LoVo (cell line): Measurements from ENCODE around the gene GPR141.

ENCODE experiments used
- DNase-seq: peaks from one replicate; pipeline ENCODE4 v3.0.0-alpha.2; 2016; ENCODE audit warnings: low spot score

The GPR141 gene

DNA sequence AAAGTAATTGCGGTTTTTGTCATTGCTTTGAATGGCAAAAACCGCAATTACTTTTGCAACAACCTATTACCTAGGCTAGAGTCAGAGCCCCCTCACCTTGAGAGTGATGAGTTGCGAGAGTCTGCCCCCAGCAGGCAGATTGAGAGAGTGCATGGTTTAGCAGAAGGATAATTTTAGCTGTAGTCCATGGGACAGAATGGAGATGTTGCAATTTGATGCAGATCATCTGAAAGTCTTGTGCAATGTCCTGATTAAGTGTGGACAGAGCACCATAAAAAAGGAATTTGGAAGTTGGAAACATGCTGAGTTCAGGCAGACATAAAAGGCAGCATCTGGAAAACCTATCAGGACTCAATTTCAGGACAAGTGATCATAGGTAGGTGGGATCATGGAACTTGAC lies 48.7 kb downstream of the GPR141 start:
- DNase-seq = no peak

DNA sequence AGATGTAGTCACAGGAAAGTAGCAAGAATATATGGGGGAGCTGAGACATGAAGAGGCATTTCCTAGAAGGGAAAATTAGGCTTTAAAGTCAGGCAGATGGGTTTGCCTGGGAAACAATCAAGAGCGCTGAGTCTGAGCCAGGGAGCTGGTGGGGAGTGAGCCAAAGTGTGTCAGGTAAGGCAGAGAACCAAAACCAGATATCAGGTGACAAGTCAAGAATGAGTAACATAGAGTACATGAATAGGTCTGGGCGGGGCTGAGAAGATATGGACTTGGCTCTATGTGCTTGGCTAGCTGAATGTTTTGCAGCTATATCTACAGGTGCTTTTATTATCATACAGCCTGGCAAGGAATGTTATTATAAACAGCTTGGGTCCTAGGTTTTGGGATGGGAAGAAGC lies 49.3 kb downstream of the GPR141 start:
- DNase-seq = no peak

DNA sequence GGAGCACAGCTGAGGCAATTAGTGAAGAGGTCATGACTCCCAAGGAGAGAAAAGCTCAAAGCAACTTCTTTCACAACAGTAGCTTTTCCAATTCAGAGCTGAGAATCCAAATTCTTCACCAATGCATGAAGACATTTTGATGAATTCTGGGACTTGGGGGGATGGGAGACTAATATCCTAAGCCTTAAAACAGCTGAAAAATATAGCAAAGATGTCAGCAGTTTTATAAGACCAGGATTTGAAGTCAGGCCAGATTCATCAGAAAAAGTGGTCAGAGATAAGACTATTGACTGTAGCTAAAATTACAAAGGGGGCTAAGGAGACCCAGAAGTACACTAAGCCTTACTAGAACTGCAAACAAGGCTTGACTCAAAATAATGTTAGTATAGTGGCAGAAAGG lies 51.6 kb downstream of the GPR141 start:
- DNase-seq = no peak

DNA sequence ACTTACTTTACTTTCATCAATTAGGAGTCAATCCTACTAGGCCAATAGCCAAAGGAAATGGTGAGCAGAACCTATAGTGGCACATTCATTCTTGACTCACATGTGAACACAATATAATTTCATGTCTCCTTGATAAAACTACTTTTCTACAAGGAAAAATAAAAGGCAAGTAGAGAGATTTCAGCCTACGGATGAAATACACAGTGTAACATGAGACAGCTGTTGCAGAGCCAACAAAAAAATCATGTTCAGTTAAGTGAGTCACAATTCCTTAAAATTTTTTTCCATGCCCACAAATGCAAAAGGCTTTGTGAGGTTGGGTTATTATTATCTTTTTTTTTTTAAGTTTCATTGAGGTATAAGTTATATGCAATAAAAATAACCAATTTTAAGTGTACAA lies 54.8 kb downstream of the GPR141 start:
- no peak for DNase-seq

DNA sequence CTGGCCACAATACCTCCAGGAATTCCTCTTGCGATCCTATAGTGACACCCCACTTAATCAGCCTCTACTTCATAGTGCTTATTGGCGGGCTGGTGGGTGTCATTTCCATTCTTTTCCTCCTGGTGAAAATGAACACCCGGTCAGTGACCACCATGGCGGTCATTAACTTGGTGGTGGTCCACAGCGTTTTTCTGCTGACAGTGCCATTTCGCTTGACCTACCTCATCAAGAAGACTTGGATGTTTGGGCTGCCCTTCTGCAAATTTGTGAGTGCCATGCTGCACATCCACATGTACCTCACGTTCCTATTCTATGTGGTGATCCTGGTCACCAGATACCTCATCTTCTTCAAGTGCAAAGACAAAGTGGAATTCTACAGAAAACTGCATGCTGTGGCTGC lies 56.8 kb downstream of the GPR141 start:
- DNase-seq = no peak

DNA sequence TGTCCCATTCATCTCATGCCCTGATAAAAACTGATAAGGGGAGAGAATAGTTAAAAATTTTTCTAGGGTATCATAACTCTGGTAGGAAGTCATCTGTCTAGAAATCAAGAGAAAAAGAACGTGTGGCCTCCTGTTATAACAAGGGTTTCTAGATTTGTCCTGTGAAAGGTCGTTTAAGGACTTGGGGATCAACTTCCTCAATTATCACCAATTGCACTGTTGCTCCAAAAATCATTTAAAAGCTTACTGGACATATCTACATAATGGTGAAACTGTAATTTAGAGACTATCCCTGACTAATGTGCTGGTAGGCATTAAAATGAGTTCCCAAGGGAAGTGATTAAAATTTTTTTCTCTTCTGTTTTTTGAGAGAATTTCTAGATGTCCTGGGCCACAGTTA lies 58.2 kb downstream of the GPR141 start:
- no peak for DNase-seq

DNA sequence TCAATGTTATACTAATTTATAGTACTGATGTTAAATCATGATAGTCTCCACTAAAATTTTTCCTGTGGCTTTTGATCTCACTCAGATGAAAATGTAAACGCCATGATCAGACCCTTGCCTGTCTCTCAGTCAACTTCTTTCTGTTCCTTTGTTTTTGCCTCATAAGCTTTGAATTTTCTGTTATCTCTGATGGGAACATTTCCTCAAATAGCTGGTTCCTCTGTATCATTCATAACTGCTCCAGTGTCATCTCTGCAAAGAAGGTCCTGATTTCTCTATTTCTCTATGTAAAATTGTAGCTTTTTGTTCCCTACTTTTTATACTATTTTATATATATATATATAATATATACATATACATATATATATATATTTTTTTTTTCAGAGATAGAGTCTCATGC lies 67.5 kb downstream of the GPR141 start:
- DNase-seq = no peak

DNA sequence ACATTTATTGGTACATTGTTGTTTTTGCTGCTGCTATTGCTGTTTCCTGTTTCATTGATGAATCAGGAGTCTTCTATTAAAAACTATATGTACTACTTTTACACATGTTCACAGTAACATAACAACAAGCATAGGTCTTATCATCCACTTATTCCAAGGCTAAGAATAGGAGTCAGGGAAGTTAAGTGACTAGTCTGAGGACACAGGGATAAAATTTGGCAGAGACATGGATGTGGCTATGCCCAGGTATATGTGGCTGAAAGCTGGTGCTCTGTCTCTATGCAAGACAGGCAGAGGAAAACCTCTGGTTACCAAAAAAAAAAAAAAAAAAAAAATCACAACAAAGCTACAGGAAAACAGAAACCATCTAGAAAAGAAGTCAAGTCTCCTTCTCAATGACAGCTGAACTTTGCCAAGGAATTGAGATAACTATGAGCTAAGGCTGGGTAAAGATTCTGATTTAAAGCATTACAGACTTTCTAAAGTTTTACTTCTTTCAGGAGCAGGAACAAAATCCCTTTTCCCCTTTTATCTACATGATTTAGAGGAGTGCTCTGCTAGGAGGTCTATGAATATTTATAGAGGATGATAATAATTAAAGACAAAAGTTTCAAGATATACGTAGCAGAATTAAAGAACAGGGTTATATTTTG lies 70.0 kb downstream of the GPR141 start:
- no peak for DNase-seq

DNA sequence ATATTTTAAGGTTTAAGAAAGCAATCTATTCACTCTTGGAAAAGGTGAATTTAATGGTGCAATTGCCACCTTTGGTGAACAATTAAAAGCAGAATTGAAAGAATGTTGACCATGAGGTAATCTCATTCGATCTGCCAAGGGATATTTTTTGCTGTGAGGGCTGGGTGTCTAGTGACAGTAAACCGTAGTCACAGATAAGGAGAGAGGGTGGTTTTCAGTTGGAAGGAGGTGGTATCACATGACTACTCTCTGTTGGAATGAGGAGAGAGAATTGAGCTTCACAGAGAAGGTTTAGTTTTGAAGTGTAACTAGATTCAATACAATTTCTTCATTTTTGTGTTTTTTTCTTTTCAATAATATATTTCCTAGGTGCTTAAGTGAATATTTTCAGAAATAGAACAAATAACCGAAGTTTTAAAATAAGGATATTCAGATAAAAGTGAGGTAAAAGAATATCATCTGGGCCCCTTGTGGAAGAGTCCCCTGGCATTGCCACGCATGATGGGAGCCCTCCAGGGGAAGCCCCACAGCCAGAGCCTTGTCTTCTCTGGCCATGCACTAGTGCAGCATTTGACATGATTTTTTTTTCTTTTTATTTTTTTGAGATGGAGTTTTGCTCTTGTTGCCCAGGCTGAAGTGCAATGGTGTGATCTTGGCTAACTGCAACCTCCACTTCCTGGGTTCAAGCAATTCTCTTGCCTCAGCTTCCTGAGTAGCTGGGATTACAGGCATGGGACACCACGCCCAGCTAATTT lies 73.4 kb downstream of the GPR141 start:
- DNase-seq = no peak

DNA sequence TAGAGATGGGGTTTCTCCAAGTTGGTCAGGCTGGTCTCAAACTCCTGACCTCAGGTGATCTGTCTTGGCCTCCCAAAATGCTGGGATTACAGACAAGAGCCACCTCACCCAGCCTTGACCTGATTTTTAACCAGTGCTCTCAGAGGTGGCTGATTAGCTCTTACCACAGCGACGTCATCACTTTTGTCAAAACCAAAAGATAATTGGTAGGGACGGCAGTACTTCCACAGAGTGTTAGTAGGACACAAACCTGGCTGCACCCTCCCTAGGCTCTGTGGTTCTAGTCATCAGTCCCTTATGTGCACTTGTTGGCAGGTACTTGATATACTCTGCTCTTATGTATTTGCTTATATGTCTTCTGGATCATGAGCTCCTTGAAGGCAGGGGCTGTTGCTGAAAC lies 74.0 kb downstream of the GPR141 start:
- DNase-seq = no peak

DNA sequence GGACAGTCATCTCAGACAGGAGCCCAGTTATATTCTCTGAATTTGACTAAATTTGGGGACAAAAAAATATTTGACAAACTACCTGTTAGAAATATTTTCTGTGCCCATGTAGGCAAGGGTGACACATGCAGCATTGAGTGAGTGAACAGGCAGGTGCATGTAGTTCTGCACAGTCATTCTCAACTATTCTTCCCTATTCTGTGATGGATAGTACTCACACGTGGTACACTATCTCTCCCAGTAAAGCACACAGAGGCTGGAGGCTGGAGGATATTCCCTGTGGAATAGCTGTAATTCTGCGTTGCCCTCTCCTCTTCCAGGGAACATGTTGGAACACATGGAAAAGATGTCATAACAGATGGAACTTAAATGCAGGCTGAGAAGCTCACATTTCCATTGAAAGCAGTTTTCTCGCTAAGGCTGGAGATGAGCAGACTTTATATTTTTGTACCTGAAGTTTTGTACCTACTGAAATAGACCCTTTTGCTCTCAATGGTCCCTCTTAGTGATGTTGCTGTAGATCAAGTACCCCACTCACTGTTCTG lies 75.0 kb downstream of the GPR141 start:
- DNase-seq = no peak

DNA sequence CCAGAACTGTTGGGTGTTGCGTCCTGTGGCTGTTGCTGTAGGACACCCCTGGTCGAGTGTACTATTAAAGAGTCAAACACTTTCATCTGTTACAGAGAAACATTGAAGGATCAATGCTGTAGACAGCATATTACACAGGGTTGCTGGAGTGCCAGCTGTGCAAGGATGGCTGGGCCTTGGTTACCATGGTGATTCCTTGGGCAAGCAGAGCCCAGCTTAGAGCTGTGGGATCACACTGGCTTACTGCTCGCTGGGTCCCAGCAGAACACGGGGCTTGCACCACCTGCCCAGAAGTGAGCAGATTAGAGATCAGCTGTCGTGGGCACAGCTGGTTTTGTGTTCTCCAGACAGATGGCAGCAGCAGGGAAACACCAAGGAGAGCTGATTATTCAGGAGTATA lies 76.0 kb downstream of the GPR141 start:
- no peak for DNase-seq

DNA sequence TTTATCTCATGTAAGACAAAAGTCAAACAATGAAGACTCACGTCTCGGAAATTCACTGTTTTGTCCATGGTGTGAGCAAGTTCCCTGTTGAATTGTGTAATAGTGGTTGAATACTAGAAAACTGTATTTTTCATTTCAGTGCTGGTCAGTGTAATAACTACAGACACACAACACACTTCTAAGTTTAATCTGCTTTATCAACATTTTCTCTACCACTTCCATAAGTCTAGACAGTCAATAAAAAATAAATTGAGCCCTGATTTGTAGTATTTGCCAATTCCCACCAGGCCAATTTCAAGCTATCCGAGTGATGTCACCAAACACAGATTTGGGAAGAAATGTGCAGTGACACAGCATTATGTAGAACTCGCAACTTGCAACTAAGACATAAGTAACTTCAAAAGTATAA lies 81.9 kb downstream of the GPR141 start:
- no peak for DNase-seq

DNA sequence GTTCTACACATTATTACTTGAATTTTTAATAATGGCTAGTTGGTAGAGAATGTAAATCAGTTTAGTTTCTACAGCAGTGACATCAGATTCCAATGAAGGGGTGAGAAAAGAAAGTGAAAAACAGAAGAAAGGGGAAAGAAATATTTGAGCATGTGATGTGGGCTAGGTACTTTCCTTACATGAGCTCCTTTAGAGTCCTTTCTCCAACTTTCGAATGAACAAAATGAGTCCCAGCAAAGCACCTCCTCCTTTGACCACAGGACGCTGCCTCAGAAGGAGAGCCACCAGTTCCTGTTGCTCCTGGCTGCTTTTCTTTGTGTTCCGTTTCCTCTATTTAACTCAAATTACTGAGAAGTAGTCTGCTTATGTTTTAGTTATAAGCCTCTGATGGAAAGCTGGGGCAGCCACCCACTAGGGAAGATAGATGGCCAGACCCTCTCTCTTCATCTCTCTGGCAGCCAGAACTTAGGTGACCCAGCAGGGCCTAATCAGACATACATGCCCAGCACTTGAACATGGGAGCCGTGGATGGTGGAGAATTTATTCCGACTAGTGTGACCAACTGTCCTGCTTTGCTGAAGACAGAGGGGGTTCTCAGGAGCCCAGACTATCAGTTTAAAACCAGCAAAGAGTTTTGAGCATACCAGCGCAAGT lies 82.4 kb downstream of the GPR141 start:
- no peak for DNase-seq

DNA sequence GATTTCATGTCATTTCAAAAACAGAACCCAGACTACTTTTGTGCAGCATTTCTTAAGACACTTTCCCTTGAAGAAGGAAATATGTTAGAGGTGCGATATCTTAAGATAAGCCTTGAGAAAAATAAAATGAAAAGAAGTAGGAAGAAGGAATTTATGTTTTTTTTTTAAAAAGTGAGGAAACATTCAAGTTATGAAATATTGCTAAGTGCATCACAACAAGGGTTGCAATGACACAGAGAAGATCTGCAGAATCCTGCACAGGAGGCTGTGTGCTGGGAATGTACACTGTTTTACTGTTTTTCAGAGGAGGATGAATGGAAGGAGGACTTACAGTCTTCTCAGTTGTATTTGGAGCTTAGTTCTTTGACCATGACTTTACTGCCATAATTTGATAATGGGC lies 85.0 kb downstream of the GPR141 start:
- no peak for DNase-seq

DNA sequence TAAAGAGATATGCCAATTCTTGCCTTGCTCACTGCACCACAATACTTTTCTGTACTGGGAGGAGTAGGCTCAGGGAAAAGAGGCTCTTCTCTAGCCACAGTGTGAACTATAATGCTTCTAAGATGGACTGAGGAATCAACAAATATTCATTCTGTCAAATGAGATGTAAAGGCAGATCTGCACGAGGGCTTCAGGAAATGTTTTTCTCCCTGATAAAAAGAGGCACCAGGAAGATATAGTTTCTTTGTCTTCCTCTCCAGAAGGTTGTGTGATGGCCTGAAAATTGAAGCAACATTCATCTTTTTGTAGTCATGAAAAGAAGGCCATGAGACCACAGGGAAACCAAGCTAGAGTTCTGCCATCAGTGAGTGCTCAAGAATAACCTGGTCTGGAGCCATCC lies 85.7 kb downstream of the GPR141 start:
- DNase-seq = no peak

DNA sequence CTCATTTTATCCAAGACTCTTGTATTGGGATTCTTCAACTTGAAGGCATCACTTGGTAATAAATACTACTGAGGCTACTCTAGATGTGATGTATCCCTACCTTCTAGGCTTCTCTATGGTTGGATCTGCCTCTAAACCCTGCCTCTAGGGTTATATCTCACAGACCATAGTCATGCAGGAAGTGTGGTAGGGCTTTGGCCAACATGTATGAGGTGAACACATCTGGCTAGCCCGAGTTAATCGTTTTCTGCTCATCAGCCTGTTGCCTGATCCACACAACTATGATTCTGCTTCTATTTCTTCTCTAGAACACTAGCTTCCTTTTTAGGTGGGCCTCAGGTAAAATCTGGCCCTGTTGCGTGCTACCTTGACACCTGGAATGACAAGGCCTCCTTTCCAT lies 86.2 kb downstream of the GPR141 start:
- DNase-seq = no peak

DNA sequence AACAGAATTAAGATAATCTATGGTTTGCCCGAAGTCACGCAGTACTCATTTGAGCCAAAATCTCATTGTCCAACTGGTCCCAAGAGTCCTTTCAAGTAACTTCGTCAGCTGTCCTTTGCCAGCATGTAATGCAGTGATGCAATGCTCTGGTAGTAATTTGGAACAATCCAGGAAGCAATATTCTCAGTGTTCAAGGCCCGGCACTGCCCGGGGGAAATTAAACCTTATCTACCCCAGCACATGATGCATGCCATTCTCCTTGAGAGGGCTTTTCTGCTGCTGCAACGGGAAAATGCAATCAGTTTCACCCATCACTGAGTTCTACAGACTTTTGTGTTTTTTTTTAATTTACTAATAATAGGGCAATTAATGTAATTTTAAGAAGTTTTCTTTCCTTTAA lies 87.3 kb downstream of the GPR141 start:
- DNase-seq = no peak

DNA sequence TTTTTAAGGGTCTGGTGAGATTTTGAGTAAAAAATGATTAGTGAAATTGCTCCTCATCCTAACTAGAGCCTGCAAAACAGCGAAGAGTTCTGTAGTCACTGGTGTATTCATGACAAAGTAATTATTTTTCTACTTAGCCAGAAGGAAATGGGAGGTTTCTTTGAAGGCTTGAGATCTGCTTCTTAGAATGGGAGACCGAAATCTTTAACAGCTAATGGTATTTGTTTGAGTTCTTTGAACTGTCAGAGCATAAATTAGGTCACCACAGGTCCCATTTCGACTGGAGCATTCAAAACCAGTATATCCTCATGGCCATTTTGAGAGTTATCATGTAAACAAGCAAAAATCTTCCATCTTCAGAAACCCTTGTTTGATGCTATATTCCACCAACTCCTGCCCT lies 87.8 kb downstream of the GPR141 start:
- no peak for DNase-seq

DNA sequence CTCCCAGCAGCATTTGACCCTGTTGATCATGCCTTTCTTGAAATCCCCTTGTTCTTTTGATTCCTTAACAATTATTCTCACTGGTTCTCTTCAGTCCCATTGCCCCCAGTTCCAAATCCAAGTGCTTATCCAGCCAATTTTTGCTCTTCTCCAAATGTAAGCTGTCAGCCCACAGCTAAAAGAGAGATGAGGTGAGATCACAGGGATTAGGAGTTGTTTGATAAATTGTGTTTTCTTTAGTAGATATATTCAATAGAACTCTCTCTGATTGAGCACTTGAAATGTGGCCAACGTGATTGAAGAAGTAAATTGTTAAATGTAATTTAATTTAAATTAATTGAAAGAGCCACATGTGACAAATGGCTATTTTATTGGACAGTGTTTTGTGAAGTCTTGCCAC lies 88.2 kb downstream of the GPR141 start:
- DNase-seq = no peak

DNA sequence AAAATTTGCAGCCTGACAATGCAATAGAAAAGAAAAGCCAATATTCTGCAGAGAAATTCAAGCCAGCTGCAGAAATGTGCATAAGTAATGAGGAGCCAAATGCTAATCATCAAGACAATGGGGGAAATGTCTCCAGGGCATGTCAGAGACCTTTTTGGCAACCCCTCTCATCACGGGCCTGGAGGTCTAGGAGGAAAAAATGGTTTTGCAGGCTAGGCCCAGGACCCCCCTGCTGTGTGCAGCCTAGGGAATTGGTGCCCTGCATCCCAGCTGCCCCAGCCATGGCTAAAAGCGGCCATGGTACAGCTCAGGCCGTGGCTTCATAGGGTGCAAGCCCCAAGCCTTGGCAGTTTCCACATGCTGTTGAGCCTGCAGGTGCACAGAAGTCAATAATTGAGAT lies 92.4 kb downstream of the GPR141 start:
- DNase-seq = no peak

DNA sequence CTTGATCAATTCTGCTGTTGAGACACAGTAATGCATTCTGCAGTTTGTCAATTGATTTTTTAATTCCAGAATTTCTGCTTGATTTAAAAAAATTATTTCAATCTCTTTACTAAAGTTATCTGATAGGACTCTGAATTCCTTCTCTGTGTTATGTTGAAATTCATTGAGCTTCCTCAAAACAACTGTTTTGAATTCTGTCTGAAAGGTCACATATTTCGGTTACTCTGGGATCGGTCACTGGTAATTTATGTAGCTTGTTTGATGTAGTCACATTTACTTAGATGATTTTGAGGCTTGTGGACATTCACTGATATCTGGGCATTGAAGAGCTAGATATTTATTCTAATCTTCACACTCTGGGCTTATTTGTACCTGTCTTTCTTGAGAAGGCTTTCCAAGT lies 97.6 kb downstream of the GPR141 start:
- DNase-seq = no peak

DNA sequence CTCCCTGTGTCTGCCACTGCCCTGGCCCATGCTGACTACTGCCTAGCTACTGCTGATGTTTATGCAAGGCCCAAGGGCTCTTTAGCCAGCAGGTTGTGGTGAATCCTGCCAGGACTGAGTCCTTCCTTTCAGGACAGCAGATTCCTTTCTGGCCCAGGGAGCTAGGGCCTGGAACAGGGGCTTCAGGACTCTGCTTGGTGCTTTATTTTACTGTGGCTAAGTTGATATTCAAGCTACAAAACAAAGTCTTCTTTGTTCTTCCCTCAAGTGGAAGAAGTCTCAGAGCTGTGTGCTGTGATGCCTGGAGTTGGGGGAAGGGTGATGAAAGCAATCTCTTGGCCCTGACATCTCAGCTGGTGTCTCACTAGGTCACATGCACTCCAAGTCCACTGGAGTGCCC lies 98.6 kb downstream of the GPR141 start:
- DNase-seq = no peak
